ENCODE data around the gene ACKR3. TPM values are rescaled to one million over a fixed set of nuclear protein-coding genes. Genes with fewer than 3 reads are reported as not detected.
A peak's percentile ranks its signal among the peaks of the same experiment; 100 is the strongest.

Gene ACKR3
- total and polyA plus RNA-seq, 2 experiments from 2014 or later: 1.0 to 3.0 TPM

DNA sequence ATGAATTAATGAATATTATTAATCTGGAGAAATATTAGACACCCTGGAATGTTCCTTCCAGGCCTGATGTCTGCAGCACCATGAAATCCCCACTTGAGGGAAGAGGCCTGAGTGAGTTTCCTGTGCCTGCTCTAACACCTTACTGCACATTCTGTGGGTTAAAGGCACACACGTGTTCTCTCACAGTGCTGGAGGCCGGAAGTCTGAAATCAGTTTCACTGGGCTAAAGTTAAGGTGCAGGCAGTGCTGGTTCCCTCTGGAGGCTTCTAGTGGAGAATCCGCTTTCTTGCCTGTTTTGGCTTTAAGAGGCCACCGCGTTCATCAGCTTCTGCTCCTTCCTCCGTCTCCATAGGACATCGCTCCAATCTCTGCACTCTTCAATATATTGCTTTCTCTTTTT lies 48.7 kb downstream of the ACKR3 start:
- peaks cover 7% of the 10 kb centered on the region; the same call in 1 of the 3 replicates for H3K4me1 Mint-ChIP-seq
- H3K4me2 ChIP-seq: no peak overlapping the region
- H3K4me3 ChIP-seq: no peak overlapping the region
- ATAC-seq: no peak
- H4K20me1 ChIP-seq (replicated peaks; ENCODE audit: insufficient read depth): no peaks in the 10 kb centered on the region
- no peaks in the 10 kb centered on the region for H3F3A ChIP-seq (replicated peaks; ENCODE audit: low read depth)
- no peaks in the 10 kb centered on the region for H3K4me1 ChIP-seq (ENCODE audit: insufficient read depth)
- no peaks in the 10 kb centered on the region for H3K9me2 ChIP-seq (ENCODE audit: insufficient read depth)
- TF ChIP-seq, protein P1, sequence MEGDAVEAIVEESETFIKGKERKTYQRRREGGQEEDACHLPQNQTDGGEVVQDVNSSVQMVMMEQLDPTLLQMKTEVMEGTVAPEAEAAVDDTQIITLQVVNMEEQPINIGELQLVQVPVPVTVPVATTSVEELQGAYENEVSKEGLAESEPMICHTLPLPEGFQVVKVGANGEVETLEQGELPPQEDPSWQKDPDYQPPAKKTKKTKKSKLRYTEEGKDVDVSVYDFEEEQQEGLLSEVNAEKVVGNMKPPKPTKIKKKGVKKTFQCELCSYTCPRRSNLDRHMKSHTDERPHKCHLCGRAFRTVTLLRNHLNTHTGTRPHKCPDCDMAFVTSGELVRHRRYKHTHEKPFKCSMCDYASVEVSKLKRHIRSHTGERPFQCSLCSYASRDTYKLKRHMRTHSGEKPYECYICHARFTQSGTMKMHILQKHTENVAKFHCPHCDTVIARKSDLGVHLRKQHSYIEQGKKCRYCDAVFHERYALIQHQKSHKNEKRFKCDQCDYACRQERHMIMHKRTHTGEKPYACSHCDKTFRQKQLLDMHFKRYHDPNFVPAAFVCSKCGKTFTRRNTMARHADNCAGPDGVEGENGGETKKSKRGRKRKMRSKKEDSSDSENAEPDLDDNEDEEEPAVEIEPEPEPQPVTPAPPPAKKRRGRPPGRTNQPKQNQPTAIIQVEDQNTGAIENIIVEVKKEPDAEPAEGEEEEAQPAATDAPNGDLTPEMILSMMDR (conservative IDR thresholded peaks at IDR 0.05; ENCODE audit: low read depth in 2 of 2): no peak
- TF ChIP-seq, protein P2, sequence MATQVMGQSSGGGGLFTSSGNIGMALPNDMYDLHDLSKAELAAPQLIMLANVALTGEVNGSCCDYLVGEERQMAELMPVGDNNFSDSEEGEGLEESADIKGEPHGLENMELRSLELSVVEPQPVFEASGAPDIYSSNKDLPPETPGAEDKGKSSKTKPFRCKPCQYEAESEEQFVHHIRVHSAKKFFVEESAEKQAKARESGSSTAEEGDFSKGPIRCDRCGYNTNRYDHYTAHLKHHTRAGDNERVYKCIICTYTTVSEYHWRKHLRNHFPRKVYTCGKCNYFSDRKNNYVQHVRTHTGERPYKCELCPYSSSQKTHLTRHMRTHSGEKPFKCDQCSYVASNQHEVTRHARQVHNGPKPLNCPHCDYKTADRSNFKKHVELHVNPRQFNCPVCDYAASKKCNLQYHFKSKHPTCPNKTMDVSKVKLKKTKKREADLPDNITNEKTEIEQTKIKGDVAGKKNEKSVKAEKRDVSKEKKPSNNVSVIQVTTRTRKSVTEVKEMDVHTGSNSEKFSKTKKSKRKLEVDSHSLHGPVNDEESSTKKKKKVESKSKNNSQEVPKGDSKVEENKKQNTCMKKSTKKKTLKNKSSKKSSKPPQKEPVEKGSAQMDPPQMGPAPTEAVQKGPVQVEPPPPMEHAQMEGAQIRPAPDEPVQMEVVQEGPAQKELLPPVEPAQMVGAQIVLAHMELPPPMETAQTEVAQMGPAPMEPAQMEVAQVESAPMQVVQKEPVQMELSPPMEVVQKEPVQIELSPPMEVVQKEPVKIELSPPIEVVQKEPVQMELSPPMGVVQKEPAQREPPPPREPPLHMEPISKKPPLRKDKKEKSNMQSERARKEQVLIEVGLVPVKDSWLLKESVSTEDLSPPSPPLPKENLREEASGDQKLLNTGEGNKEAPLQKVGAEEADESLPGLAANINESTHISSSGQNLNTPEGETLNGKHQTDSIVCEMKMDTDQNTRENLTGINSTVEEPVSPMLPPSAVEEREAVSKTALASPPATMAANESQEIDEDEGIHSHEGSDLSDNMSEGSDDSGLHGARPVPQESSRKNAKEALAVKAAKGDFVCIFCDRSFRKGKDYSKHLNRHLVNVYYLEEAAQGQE (IDR thresholded peaks at IDR 0.05; ENCODE audit: unreplicated experiment): no peak
- no peak for TF ChIP-seq EZH2 (IDR thresholded peaks at IDR 0.05; ENCODE audit: low read depth, unreplicated experiment)
- TF ChIP-seq NANOG (IDR thresholded peaks at IDR 0.05; ENCODE audit: borderline replicate concordance): no peak
- TF ChIP-seq ZNF331 (CRISPR knock-in tag; IDR thresholded peaks at IDR 0.05; ENCODE audit: low read depth): no peak
- no peak for TF ChIP-seq STAT1 (IDR thresholded peaks at IDR 0.05; ENCODE audit: unreplicated experiment)
- no peak for TF ChIP-seq EZH2phosphoT487 (IDR thresholded peaks at IDR 0.05; ENCODE audit: unreplicated experiment)
- no peak for TF ChIP-seq CREB1 (CRISPR knock-in tag; IDR thresholded peaks at IDR 0.05; ENCODE audit: low read depth)
- no peak for TF ChIP-seq JUNB (IDR thresholded peaks at IDR 0.05; ENCODE audit: unreplicated experiment)
- TF ChIP-seq ZNF114 (CRISPR knock-in tag; IDR thresholded peaks at IDR 0.05): no peak
- no peak for TF ChIP-seq POLR2AphosphoS5 (IDR thresholded peaks at IDR 0.05; ENCODE audit: low read depth)
- TF ChIP-seq, protein P3, sequence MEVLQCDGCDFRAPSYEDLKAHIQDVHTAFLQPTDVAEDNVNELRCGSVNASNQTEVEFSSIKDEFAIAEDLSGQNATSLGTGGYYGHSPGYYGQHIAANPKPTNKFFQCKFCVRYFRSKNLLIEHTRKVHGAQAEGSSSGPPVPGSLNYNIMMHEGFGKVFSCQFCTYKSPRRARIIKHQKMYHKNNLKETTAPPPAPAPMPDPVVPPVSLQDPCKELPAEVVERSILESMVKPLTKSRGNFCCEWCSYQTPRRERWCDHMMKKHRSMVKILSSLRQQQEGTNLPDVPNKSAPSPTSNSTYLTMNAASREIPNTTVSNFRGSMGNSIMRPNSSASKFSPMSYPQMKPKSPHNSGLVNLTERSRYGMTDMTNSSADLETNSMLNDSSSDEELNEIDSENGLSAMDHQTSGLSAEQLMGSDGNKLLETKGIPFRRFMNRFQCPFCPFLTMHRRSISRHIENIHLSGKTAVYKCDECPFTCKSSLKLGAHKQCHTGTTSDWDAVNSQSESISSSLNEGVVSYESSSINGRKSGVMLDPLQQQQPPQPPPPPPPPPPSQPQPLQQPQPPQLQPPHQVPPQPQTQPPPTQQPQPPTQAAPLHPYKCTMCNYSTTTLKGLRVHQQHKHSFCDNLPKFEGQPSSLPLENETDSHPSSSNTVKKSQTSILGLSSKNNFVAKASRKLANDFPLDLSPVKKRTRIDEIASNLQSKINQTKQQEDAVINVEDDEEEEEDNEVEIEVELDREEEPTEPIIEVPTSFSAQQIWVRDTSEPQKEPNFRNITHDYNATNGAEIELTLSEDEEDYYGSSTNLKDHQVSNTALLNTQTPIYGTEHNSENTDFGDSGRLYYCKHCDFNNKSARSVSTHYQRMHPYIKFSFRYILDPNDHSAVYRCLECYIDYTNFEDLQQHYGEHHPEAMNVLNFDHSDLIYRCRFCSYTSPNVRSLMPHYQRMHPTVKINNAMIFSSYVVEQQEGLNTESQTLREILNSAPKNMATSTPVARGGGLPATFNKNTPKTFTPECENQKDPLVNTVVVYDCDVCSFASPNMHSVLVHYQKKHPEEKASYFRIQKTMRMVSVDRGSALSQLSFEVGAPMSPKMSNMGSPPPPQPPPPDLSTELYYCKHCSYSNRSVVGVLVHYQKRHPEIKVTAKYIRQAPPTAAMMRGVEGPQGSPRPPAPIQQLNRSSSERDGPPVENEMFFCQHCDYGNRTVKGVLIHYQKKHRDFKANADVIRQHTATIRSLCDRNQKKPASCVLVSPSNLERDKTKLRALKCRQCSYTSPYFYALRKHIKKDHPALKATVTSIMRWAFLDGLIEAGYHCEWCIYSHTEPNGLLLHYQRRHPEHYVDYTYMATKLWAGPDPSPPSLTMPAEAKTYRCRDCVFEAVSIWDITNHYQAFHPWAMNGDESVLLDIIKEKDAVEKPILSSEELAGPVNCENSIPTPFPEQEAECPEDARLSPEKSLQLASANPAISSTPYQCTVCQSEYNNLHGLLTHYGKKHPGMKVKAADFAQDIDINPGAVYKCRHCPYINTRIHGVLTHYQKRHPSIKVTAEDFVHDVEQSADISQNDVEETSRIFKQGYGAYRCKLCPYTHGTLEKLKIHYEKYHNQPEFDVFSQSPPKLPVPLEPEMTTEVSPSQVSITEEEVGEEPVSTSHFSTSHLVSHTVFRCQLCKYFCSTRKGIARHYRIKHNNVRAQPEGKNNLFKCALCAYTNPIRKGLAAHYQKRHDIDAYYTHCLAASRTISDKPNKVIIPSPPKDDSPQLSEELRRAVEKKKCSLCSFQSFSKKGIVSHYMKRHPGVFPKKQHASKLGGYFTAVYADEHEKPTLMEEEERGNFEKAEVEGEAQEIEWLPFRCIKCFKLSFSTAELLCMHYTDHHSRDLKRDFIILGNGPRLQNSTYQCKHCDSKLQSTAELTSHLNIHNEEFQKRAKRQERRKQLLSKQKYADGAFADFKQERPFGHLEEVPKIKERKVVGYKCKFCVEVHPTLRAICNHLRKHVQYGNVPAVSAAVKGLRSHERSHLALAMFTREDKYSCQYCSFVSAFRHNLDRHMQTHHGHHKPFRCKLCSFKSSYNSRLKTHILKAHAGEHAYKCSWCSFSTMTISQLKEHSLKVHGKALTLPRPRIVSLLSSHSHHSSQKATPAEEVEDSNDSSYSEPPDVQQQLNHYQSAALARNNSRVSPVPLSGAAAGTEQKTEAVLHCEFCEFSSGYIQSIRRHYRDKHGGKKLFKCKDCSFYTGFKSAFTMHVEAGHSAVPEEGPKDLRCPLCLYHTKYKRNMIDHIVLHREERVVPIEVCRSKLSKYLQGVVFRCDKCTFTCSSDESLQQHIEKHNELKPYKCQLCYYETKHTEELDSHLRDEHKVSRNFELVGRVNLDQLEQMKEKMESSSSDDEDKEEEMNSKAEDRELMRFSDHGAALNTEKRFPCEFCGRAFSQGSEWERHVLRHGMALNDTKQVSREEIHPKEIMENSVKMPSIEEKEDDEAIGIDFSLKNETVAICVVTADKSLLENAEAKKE (CRISPR knock-in tag; IDR thresholded peaks at IDR 0.05): no peak
- TF ChIP-seq, protein P4, sequence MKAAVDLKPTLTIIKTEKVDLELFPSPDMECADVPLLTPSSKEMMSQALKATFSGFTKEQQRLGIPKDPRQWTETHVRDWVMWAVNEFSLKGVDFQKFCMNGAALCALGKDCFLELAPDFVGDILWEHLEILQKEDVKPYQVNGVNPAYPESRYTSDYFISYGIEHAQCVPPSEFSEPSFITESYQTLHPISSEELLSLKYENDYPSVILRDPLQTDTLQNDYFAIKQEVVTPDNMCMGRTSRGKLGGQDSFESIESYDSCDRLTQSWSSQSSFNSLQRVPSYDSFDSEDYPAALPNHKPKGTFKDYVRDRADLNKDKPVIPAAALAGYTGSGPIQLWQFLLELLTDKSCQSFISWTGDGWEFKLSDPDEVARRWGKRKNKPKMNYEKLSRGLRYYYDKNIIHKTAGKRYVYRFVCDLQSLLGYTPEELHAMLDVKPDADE (IDR thresholded peaks at IDR 0.05): no peak
- no peak overlapping the region for H3K27ac ChIP-seq (ENCODE audit: low read depth)
- peaks cover 9% of the 10 kb centered on the region for H3K27me3 Mint-ChIP-seq (ENCODE audit: insufficient read depth, low read depth, poor library complexity)
- H3K4me3 Mint-ChIP-seq: no peak overlapping the region
- no peaks in the 10 kb centered on the region for H3K36me3 Mint-ChIP-seq (ENCODE audit: low read depth)
- no peaks in the 10 kb centered on the region for H3K36me3 ChIP-seq (ENCODE audit: insufficient read depth)
- H3K9me3 Mint-ChIP-seq: no peaks in the 10 kb centered on the region
- no peak overlapping the region for H2AFZ ChIP-seq
- no peaks in the 10 kb centered on the region for H3K27me3 ChIP-seq (ENCODE audit: insufficient read depth)
- no peak overlapping the region for H3K27ac Mint-ChIP-seq
- DNase-seq (ENCODE audit: low spot score): peak; percentile 11
- no peaks in the 10 kb centered on the region for H3K79me2 ChIP-seq (replicated peaks; ENCODE audit: insufficient read depth)

Data from GM23338 (cell line).